Right lobe of liver (tissue), 4 donors: Measurements from ENCODE around the gene GALC.

ENCODE experiments used
- CTCF ChIP-seq, 4 donors: fragments of 200-600 bp in 3 of 4; fragments of 450-650 bp in 1 of 4; IDR thresholded peaks; one replicate each; pipeline versions ENCODE4 v1.5.1 to v1.8.0; 2016 to 2022; ENCODE audit warnings: antibody characterized with exemption in 4 of 4, mild to moderate bottlenecking in 2 of 4
- POLR2A ChIP-seq: fragments of 450-650 bp; IDR thresholded peaks from one replicate; pipeline ENCODE4 v1.6.1; 2017; ENCODE audit warnings: antibody characterized with exemption, mild to moderate bottlenecking
- donor health status: DM: no; HTN: no; CAD: no.
- donor health status: DM: no; HTN: no; CAD: no.
- donor health status: DM: no; HTN: yes; CAD: no.

- TF ChIP-seq CTCF (IDR thresholded peaks at IDR 0.05) (no peak), POLR2A (no peak)
These were observed 31.7 kb downstream of the GALC start for GRCh38 chr14:87961246-87961645.
